K562 (cell line): ENCODE data around the gene MARCKSL1. TPM values are rescaled to one million over a fixed set of nuclear protein-coding genes. Genes with fewer than 3 reads are reported as not detected.

Experiments
- ATAC-seq: fragments of 200-7000 bp; cut with Tn5 transposase; 3 replicates; pipeline ENCODE4 v1.9.1; 2020; ENCODE audit warnings: moderate library complexity
- BruUV-seq: library from RNA; stranded (reverse); fragments of 400-500 nt; replicated peaks from 2 replicates; lab custom pipeline; 2021; lab: Mats Ljungman, UMichigan
- CTCF ChIA-PET: fragments of 300-600 bp; formaldehyde crosslinking; extraction: SDS; loops from one replicate; lab custom pipeline; 2021; ENCODE audit warnings: low intra/inter-chr PET ratio; lab: Yijun Ruan, JAX
- POLR2A ChIA-PET: fragments of 300-600, 350-650 bp; sonication (Branson Sonifier 250); formaldehyde crosslinking; extraction: SDS; loops from one replicate; lab custom pipeline; 2021; ENCODE audit warnings: antibody characterized with exemption, inconsistent platforms; lab: Yijun Ruan, JAX
- DNase-seq, 4 experiments: peaks; one replicate each; pipeline versions ENCODE4 v3.0.0 to v3.0.0-alpha.2; 2011 to 2018; ENCODE audit warnings: low spot score in 3 of 4, mixed read lengths in 3 of 4; ENCODE audit errors: extremely low read depth in 1 of 4
- FAIRE-seq: peaks from 2 replicates; lab custom pipeline; 2011; peaks lifted over from hg19 to GRCh38; lab: Jason Lieb, UNC
- H2AFZ ChIP-seq: 2 replicates; pipeline ENCODE4 v1.6.0; 2011; ENCODE audit warnings: low read depth, low read length, control low read depth, inconsistent platforms
- H3K27ac ChIP-seq: fragments of 200-600 bp; 3 replicates; pipeline ENCODE4 v1.8.0; 2011; ENCODE audit warnings: low read depth, mild to moderate bottlenecking, control low read depth, inconsistent platforms, low read length, moderate library complexity, mixed read lengths; ENCODE audit errors: extremely low read depth
- H3K27me3 ChIP-seq, 2 experiments: fragments of 300-600 bp in 1 of 2; 2 replicates in 1 of 2; 3 replicates in 1 of 2; pipeline versions ENCODE4 v1.6.0 to v1.8.0; 2011; ENCODE audit warnings: inconsistent platforms in 2 of 2, low read length in 2 of 2, mild to moderate bottlenecking in 1 of 2, mixed read lengths in 1 of 2, moderate library complexity in 1 of 2; ENCODE audit not compliant: control insufficient read depth in 2 of 2, insufficient read depth in 2 of 2
- H3K36me3 ChIP-seq: fragments of 300-600 bp; 3 replicates; pipeline ENCODE4 v1.8.0; 2011; ENCODE audit warnings: mild to moderate bottlenecking, low read length, inconsistent platforms; ENCODE audit not compliant: control insufficient read depth, insufficient read depth
- H3K4me1 ChIP-seq, 2 experiments: fragments of 200-600 bp in 1 of 2; replicated peaks in 1 of 2; 2 replicates in 1 of 2; 3 replicates in 1 of 2; pipeline versions ENCODE4 v1.5.1 to v1.8.0; 2011; ENCODE audit warnings: inconsistent platforms in 2 of 2, low read length in 2 of 2, mild to moderate bottlenecking in 1 of 2, mixed read lengths in 1 of 2, moderate library complexity in 1 of 2; ENCODE audit not compliant: control insufficient read depth in 2 of 2, insufficient read depth in 2 of 2
- H3K4me2 ChIP-seq: 2 replicates; pipeline ENCODE4 v1.6.1; 2011; ENCODE audit warnings: low read length, control low read depth, inconsistent platforms, mixed read lengths; ENCODE audit not compliant: insufficient read depth
- H3K4me3 ChIP-seq: fragments of 200-600 bp; sonication (generic), shearing (Covaris generic); 2 replicates; pipeline ENCODE4 v1.5.1; 2016; ENCODE audit warnings: control low read depth, inconsistent platforms
- H3K79me2 ChIP-seq: fragments of 200-600 bp; 3 replicates; pipeline ENCODE4 v1.8.0; 2011; ENCODE audit warnings: low read length, inconsistent platforms; ENCODE audit not compliant: control insufficient read depth, insufficient read depth
- H3K9ac ChIP-seq, 2 experiments: 2 replicates each; pipeline versions ENCODE4 v1.6.0 to v1.6.1; 2011; ENCODE audit warnings: low read depth in 2 of 2, low read length in 2 of 2, control low read depth in 1 of 2, inconsistent platforms in 1 of 2, mild to moderate bottlenecking in 1 of 2, mixed read lengths in 1 of 2; ENCODE audit not compliant: insufficient read depth in 1 of 2
- H3K9me1 ChIP-seq: one replicate; pipeline ENCODE4 v1.6.0; 2011; ENCODE audit warnings: inconsistent platforms, mild to moderate bottlenecking, low read length, moderate library complexity; ENCODE audit not compliant: control insufficient read depth, insufficient read depth
- H3K9me3 ChIP-seq: replicated peaks from 2 replicates; pipeline ENCODE4 v1.5.1; 2011; ENCODE audit warnings: low read depth, low read length, inconsistent platforms; ENCODE audit not compliant: control insufficient read depth, insufficient read depth
- H4K20me1 ChIP-seq: replicated peaks from 2 replicates; pipeline ENCODE4 v1.6.1; 2011; ENCODE audit warnings: low read length, inconsistent platforms, mixed read lengths; ENCODE audit not compliant: control insufficient read depth, insufficient read depth
- ADNP ChIP-seq: fragments of 200-800 bp; sonication (Bioruptor generic); IDR thresholded peaks from 2 replicates; pipeline ENCODE4 v1.6.1; 2016; ENCODE audit warnings: missing genetic modification characterization, missing compliant biosample characterization
- ATF7 ChIP-seq: fragments of 450-650 bp; IDR thresholded peaks from 2 replicates; pipeline ENCODE4 v1.7.1; 2014; ENCODE audit warnings: mild to moderate bottlenecking, moderate library complexity
- BCOR ChIP-seq: fragments of 450-650 bp; IDR thresholded peaks from 2 replicates; pipeline ENCODE4 v1.6.1; 2016
- CEBPB ChIP-seq: fragments of 450-650 bp; IDR thresholded peaks from 2 replicates; pipeline ENCODE4 v1.6.1; 2016; ENCODE audit warnings: missing genetic modification characterization, missing compliant biosample characterization
- FOXK1 ChIP-seq: sonication (generic); formaldehyde crosslinking; IDR thresholded peaks from 2 replicates; pipeline ENCODE4 v1.8.0; 2022; ENCODE audit warnings: missing genetic modification reagents, mild to moderate bottlenecking, borderline replicate concordance
- FOXK2 ChIP-seq, 2 experiments: fragments of 450-650 bp; IDR thresholded peaks in 1 of 2; conservative IDR thresholded peaks in 1 of 2; 2 replicates each; pipeline ENCODE4 v1.6.1; 2016; ENCODE audit warnings: low read depth in 2 of 2, mild to moderate bottlenecking in 1 of 2
- HMGN3 ChIP-seq: IDR thresholded peaks from 2 replicates; pipeline ENCODE4 v1.6.1; 2011; ENCODE audit warnings: borderline replicate concordance, low read depth, mild to moderate bottlenecking, mixed read lengths, low read length; ENCODE audit not compliant: insufficient read length; ENCODE audit errors: extremely low read depth
- IRF9 ChIP-seq: fragments of 450-650 bp; IDR thresholded peaks from 2 replicates; pipeline ENCODE4 v1.6.1; 2016; ENCODE audit warnings: missing biosample characterization, missing genetic modification characterization
- JUNB ChIP-seq: fragments of 450-650 bp; formaldehyde crosslinking; conservative IDR thresholded peaks from 2 replicates; pipeline ENCODE4 v1.4.0; 2020; ENCODE audit warnings: mild to moderate bottlenecking
- KDM2B ChIP-seq: fragments of 250-450 bp; sonication (Bioruptor Pico); IDR thresholded peaks from 2 replicates; pipeline ENCODE4 v1.8.0; 2021; ENCODE audit warnings: mild to moderate bottlenecking, moderate library complexity
- L3MBTL2 ChIP-seq: fragments of 450-650 bp; IDR thresholded peaks from 2 replicates; pipeline ENCODE4 v1.6.1; 2016; ENCODE audit warnings: mild to moderate bottlenecking, moderate library complexity
- MBD1 ChIP-seq: fragments of 250-450 bp; sonication (Bioruptor Pico); IDR thresholded peaks from 2 replicates; pipeline ENCODE4 v1.8.0; 2022; ENCODE audit warnings: inconsistent platforms
- MBD2 ChIP-seq: sonication (generic); IDR thresholded peaks from 2 replicates; pipeline ENCODE4 v1.6.1; 2016; ENCODE audit warnings: low read depth, borderline replicate concordance
- NBN ChIP-seq: fragments of 450-650 bp; IDR thresholded peaks from 2 replicates; pipeline ENCODE4 v1.6.1; 2016; ENCODE audit warnings: low read depth, mild to moderate bottlenecking
- NFRKB ChIP-seq: fragments of 450-650 bp; IDR thresholded peaks from 2 replicates; pipeline ENCODE4 v1.6.1; 2016; ENCODE audit warnings: low read depth
- NUFIP1 ChIP-seq: fragments of 450-650 bp; IDR thresholded peaks from 2 replicates; pipeline ENCODE4 v1.6.1; 2018; ENCODE audit not compliant: partially characterized antibody
- RBM25 ChIP-seq: fragments of 200-400 bp; formaldehyde crosslinking; IDR thresholded peaks from 2 replicates; pipeline ENCODE4 v1.6.1; 2018; ENCODE audit warnings: low read length, low read depth, moderate library complexity; ENCODE audit not compliant: severe bottlenecking
- TRIM28 ChIP-seq: fragments of 450-650 bp; IDR thresholded peaks from 2 replicates; pipeline ENCODE4 v1.6.1; 2017
- ZBTB12 ChIP-seq: fragments of 250-450 bp; sonication (Bioruptor Pico); IDR thresholded peaks from 2 replicates; pipeline ENCODE4 v1.4.0; 2020
- ZC3H11A ChIP-seq: IDR thresholded peaks from 2 replicates; pipeline ENCODE4 v1.6.1; 2012; ENCODE audit warnings: low read depth, low read length, improper control_type of control experiment
- ZNF133 ChIP-seq: fragments of 250-450 bp; sonication (Bioruptor Pico); IDR thresholded peaks from 2 replicates; pipeline ENCODE4 v1.4.0; 2020; ENCODE audit warnings: mild to moderate bottlenecking
- ZNF175 ChIP-seq: fragments of 200-800 bp; sonication (Bioruptor generic); IDR thresholded peaks from 2 replicates; pipeline ENCODE4 v1.6.1; 2016; ENCODE audit warnings: low read depth, mild to moderate bottlenecking, missing genetic modification characterization, missing compliant biosample characterization
- ZNF23 ChIP-seq: fragments of 250-450 bp; sonication (Bioruptor Pico); IDR thresholded peaks from 2 replicates; pipeline ENCODE4 v1.4.0; 2020; ENCODE audit warnings: mild to moderate bottlenecking
- ZNF24 ChIP-seq: fragments of 450-650 bp; IDR thresholded peaks from 2 replicates; pipeline ENCODE4 v1.6.1; 2016
- WGBS: fragments of 100-300 bp; shearing (Covaris generic); methylation state at CpG from one replicate; pipeline ENCODE4 v1.1.6; 2016; ENCODE audit warnings: low coverage, mixed read lengths; ENCODE audit not compliant: insufficient coverage; ENCODE audit errors: missing lambda C conversion rate; 5-methylcytosine and 5-hydroxymethylcytosine counted together
- in situ Hi-C: fragments of 300-500 bp; cut with MboI; formaldehyde crosslinking; loops from 4 replicates; pipeline ENCODE4 v1.15.0; 2018; ENCODE audit warnings: inconsistent platforms, mixed read lengths
- intact Hi-C: fragments of 100-400 bp; cut with micrococcal nuclease; formaldehyde crosslinking; loops from 2 replicates; pipeline ENCODE4 v1.14.2; 2022
- polyA plus RNA-seq, 8 experiments: library from polyadenylated mRNA; depleted of rRNA in 4 of 8; stranded (reverse) in 5 of 8; unstranded in 3 of 8; fragments of >200 nt; fragmentation: Nextera tagmentation in 2 of 8; fragmentation: Illumina TruSeq in 1 of 8; extraction: Ambion mirVana in 2 of 8; extraction: Trizol in 1 of 8; gene quantifications; 2 replicates each; pipeline versions ENCODE4 v1.2.1 to v1.2.3, GENCODE V29; 2011 to 2014; ENCODE audit warnings: inconsistent platforms in 1 of 8, missing spikeins in 1 of 8
- total RNA-seq, 7 experiments: library from RNA; depleted of rRNA in 6 of 7; stranded (reverse); fragments of >200 nt in 6 of 7; fragmentation: Illumina TruSeq in 2 of 7; extraction: Trizol in 2 of 7; gene quantifications; 2 replicates each; pipeline versions ENCODE4 v1.2.1 to v1.2.3, GENCODE V29; 2011 to 2021; ENCODE audit warnings: low replicate concordance in 1 of 7

Gene MARCKSL1
- total and polyA plus RNA-seq, 9 of the 15 experiments (the other 6 are each of a cell fraction or from before 2014, with no cell fraction given): 14.7 to 325 (median 155) TPM

GRCh38 chr1:32342704-32343103, 6.7 kb upstream of the MARCKSL1 start:
- no peak overlapping the region for H3K9ac ChIP-seq
- ATAC-seq (no peak), FAIRE-seq (no peak), DNase-seq (no peak)
- no peaks in the 10 kb centered on the region for H3K9me3 ChIP-seq
- no peaks in the 10 kb centered on the region for H3K9me1 ChIP-seq
- no peaks in the 10 kb centered on the region for H3K36me3 ChIP-seq
- CTCF ChIA-PET: no interaction called here
- H2AFZ ChIP-seq: no peak overlapping the region
- H3K4me1 ChIP-seq: peaks cover 24 to 47% of the 10 kb centered on the region in 2 experiments; a peak in 4 of 5 replicates
- no peaks in the 10 kb centered on the region for H3K79me2 ChIP-seq
- intact Hi-C loops (no loop called here), in situ Hi-C loops (no loop called here)
- no peak overlapping the region for H3K4me2 ChIP-seq
- no TSS peak for BruUV-seq
- H4K20me1 ChIP-seq: no peaks in the 10 kb centered on the region
- POLR2A ChIA-PET: interaction anchor here (0.6 to 2.2 kb wide), 6 partner anchors 9 to 278 kb away, joined by 3 to 9 read pairs (median 4); no protein-coding TSS in a partner anchor
- H3K27ac ChIP-seq: no peak overlapping the region
- 85% methylated on average over 10 of the region's 10 CpGs for WGBS
- no peak overlapping the region for H3K4me3 ChIP-seq
- no peaks in the 10 kb centered on the region for H3K27me3 ChIP-seq
- TF ChIP-seq ZC3H11A (no peak), HMGN3 (no peak), ZNF23 (no peak), ADNP (tag) (no peak), FOXK1 (CRISPR knock-in tag) (no peak), TRIM28 (no peak), NFRKB (no peak), NBN (no peak), MBD2 (no peak), ZNF133 (no peak), NUFIP1 (no peak), CEBPB (tag) (peak; percentile 95), FOXK2 (conservative IDR thresholded peaks at IDR 0.05 in 1 of 2, IDR thresholded peaks at IDR 0.05 in 1 of 2; ENCODE audit: low read depth in 2 of 2) (no peak), ZBTB12 (CRISPR knock-in tag) (no peak), KDM2B (no peak), BCOR (peak; percentile 47; the same call in 1 of the 2 replicates), JUNB (CRISPR knock-in tag) (no peak), IRF9 (tag) (peak; percentile 8; the same call in 1 of the 2 replicates), MBD1 (CRISPR knock-in tag) (no peak), ZNF24 (no peak), ATF7 (no peak), ZNF175 (CRISPR knock-in tag) (no peak), L3MBTL2 (no peak), RBM25 (peak; percentile 67)
